ENCODE data around the gene PHYKPL.
A peak's percentile ranks its signal among the peaks of the same experiment; 100 is the strongest.

The PHYKPL gene

GRCh38 chr5:178237431-178238312 lies 5.1 kb upstream of the PHYKPL start:
- no peak for DNase-seq (ENCODE audit: low read depth)
- no peak for TF ChIP-seq CTCF (IDR thresholded peaks at IDR 0.05; ENCODE audit: control insufficient read depth, insufficient read depth, low read depth, low read length, missing control alignments)
- H3K4me3 ChIP-seq (ENCODE audit: control insufficient read depth, low read depth, low read length): no peak overlapping the region

- DNase-seq (ENCODE audit: low read depth): no peak
- no peak for TF ChIP-seq CTCF (IDR thresholded peaks at IDR 0.05; ENCODE audit: control insufficient read depth, insufficient read depth, low read depth, low read length, missing control alignments)
- H3K4me3 ChIP-seq (ENCODE audit: control insufficient read depth, low read depth, low read length): no peak overlapping the region
These were observed 4.1 kb upstream of the PHYKPL start for GRCh38 chr5:178236679-178237078.

GRCh38 chr5:178236126-178236525 lies 3.5 kb upstream of the PHYKPL start:
- TF ChIP-seq CTCF (IDR thresholded peaks at IDR 0.05; ENCODE audit: control insufficient read depth, insufficient read depth, low read depth, low read length, missing control alignments): no peak
- no peak for DNase-seq (ENCODE audit: low read depth)
- H3K4me3 ChIP-seq (ENCODE audit: control insufficient read depth, low read depth, low read length): no peak overlapping the region

- no peak for DNase-seq (ENCODE audit: low read depth)
- H3K4me3 ChIP-seq (ENCODE audit: control insufficient read depth, low read depth, low read length): no peak overlapping the region
These were observed 3.0 kb upstream of the PHYKPL start for GRCh38 chr5:178235588-178235974.

GRCh38 chr5:178234750-178235587 lies 2.4 kb upstream of the PHYKPL start:
- peak; percentile 81 for TF ChIP-seq CTCF (IDR thresholded peaks at IDR 0.05; ENCODE audit: control insufficient read depth, insufficient read depth, low read depth, low read length, missing control alignments)
- DNase-seq (ENCODE audit: low read depth): no peak
- no peak overlapping the region for H3K4me3 ChIP-seq (ENCODE audit: control insufficient read depth, low read depth, low read length)

More at GRCh38 chr5:178235588-178235974, 3.0 kb upstream of the PHYKPL start:
- no peak for TF ChIP-seq CTCF (IDR thresholded peaks at IDR 0.05; ENCODE audit: control insufficient read depth, insufficient read depth, low read depth, low read length, missing control alignments)

- DNase-seq (ENCODE audit: low read depth): no peak
- no peak for TF ChIP-seq CTCF (IDR thresholded peaks at IDR 0.05; ENCODE audit: control insufficient read depth, insufficient read depth, low read depth, low read length, missing control alignments)
- no peak overlapping the region for H3K4me3 ChIP-seq (ENCODE audit: control insufficient read depth, low read depth, low read length)
These were observed 1.6 kb upstream of the PHYKPL start for GRCh38 chr5:178234121-178234749.

Data from AG09309 (cell line).